ENCODE results near the gene POLR3G. TPM values are rescaled to one million over a fixed set of nuclear protein-coding genes. Genes with fewer than 3 reads are reported as not detected.

The POLR3G gene
- 1 to 10 TPM; 9.6 to 9.7 TPM for total RNA-seq

- H3K4me1 Mint-ChIP-seq (ENCODE audit: low read depth), result peaks cover 23% of the 10 kb centered on the region
- intact Hi-C loops (cut with micrococcal nuclease), result loop anchor here (1.0 to 2.0 kb wide), 6 partner anchors 34 to 909 kb away; partner anchors contain the start of genes ARRDC3, CETN3 and LYSMD3
- no peaks in the 10 kb centered on the region for H3K27me3 Mint-ChIP-seq
- POLR2A ChIA-PET, result interaction anchor here (1.0 to 2.7 kb wide), 5 partner anchors 9 to 909 kb away, joined by 3 to 15 read pairs (median 3); partner anchors contain the start of genes ARRDC3, CETN3 and LYSMD3
- peaks cover 12% of the 10 kb centered on the region for H3K9me3 Mint-ChIP-seq
- H3K4me3 Mint-ChIP-seq, result peak within 1 kb of the TSS; percentile 92
- peaks cover 15% of the 10 kb centered on the region for H3K36me3 Mint-ChIP-seq
- H3K27ac Mint-ChIP-seq, result peak within 1 kb of the TSS; percentile 88
- DNase-seq, result peak; percentile 96
- CTCF ChIA-PET, result interaction anchor here (0.8 to 1.8 kb wide), 8 partner anchors 9 to 909 kb away, joined by 3 to 10 read pairs (median 4); partner anchors contain the start of genes ARRDC3, CETN3 and LYSMD3
Measured at GRCh38 chr5:90474235-90475107, at the start of gene POLR3G, which contains the start of gene MBLAC2. Gene POLR3G, plus strand, starts transcription at chr5:90474864. Its CDS starts 10,704 bp downstream, at chr5:90485568. Gene MBLAC2, minus strand, starts transcription at chr5:90474771. Its CDS starts 479 bp downstream, at chr5:90474292.

GRCh38 chr5:90434116-90434714, 40.4 kb upstream of the POLR3G start:
- DNase-seq, result peak; percentile 57
- Mint-ChIP-seq H3K9me3 (no peaks in the 10 kb centered on the region), H3K4me3 (no peak overlapping the region), H3K36me3 (no peaks in the 10 kb centered on the region), H3K27me3 (no peaks in the 10 kb centered on the region), H3K27ac (no peak overlapping the region), H3K4me1 (ENCODE audit: low read depth) (no peaks in the 10 kb centered on the region)
- POLR2A ChIA-PET, result no interaction called here
- intact Hi-C loops (cut with micrococcal nuclease), result loop anchor here (2.0 kb wide), 1 partner anchor 1705 kb away; no protein-coding TSS in a partner anchor
- CTCF ChIA-PET, result interaction anchor here (1.0 to 1.8 kb wide), 4 partner anchors 169 to 1707 kb away, joined by 3 to 7 read pairs (median 4); no protein-coding TSS in a partner anchor

DNA sequence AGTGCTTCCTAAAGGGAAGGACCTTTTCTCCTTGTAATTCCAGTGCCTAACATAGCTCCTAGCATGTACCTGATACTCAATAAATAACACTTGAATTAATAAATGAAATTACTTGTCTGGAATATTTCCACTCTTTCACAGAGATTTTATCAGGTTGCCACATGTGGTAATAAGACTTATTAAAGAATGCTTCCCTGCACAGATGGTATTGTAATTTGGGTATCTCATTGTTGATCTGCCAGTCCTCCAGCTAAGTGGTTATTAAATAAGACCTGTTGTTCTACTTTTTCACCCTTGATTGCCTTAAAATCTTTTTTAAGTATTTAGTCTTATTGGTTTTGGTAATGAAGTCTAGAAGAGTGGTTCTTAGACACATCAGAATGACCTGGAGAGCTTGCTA, 37.0 kb upstream of the POLR3G start:
- H3K27me3 Mint-ChIP-seq, result no peaks in the 10 kb centered on the region
- intact Hi-C loops (cut with micrococcal nuclease), result loop anchor here (2.0 to 5.0 kb wide), 2 partner anchors 29 to 170 kb away; partner anchors contain the start of gene CETN3
- H3K36me3 Mint-ChIP-seq, result no peaks in the 10 kb centered on the region
- H3K4me3 Mint-ChIP-seq, result no peak overlapping the region
- POLR2A ChIA-PET, result no interaction called here
- H3K9me3 Mint-ChIP-seq, result no peaks in the 10 kb centered on the region
- DNase-seq, result no peak
- H3K27ac Mint-ChIP-seq, result no peak overlapping the region
- CTCF ChIA-PET, result interaction anchor here (1.5 to 4.4 kb wide), 4 partner anchors 11 to 1708 kb away, joined by 4 to 47 read pairs (median 24); partner anchors contain the start of gene LYSMD3
- H3K4me1 Mint-ChIP-seq (ENCODE audit: low read depth), result peaks cover 8% of the 10 kb centered on the region

DNA sequence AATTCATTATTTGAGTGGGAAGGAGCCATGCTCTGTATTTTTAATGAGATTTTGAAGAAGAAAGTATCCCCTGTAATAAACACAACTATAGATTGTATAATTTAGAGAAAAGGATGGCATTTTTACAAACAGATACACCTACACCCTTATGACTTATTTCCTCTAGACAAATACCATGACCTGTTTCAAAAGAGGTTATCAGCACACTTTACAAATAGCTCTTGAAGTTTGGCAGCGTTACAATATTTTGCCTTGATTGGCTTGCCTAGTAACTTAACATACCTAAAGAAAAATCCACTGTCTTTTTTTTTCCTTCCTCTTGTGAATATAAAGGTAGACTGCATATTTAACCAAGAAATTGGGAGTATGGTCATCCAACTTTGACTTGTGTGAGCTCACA, 36.6 kb upstream of the POLR3G start:
- DNase-seq, result no peak
- ChIA-PET CTCF (interaction anchor here (1.1 to 4.4 kb wide), 6 partner anchors 11 to 1709 kb away, joined by 3 to 47 read pairs (median 7); partner anchors contain the start of gene LYSMD3), POLR2A (no interaction called here)
- H3K27me3 Mint-ChIP-seq, result no peaks in the 10 kb centered on the region
- H3K4me3 Mint-ChIP-seq, result no peak overlapping the region
- H3K27ac Mint-ChIP-seq, result no peak overlapping the region
- H3K9me3 Mint-ChIP-seq, result no peaks in the 10 kb centered on the region
- H3K36me3 Mint-ChIP-seq, result no peaks in the 10 kb centered on the region
- H3K4me1 Mint-ChIP-seq (ENCODE audit: low read depth), result peaks cover 8% of the 10 kb centered on the region
- intact Hi-C loops (cut with micrococcal nuclease), result loop anchor here (2.0 to 5.0 kb wide), 2 partner anchors 29 to 169 kb away; partner anchors contain the start of gene CETN3

DNA sequence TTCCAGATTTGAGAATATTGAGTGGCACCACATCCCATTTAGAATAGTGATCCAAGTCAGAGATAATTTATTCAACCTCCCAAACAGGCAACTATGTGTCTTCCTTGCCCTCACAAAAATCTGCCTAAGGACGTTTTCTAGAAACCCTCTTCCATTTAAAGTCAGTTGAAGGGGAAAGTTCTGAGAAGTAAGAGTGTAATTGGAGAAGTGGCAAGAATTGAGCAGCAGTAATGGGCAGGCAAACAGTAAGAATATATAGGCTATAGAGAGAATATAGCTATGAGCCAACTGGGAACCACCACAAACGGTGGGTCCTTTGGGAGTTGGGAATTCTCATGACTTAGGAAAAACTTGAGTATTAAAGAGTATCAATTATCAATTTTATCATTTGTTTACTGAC, 34.0 kb upstream of the POLR3G start:
- Mint-ChIP-seq H3K27me3 (no peaks in the 10 kb centered on the region), H3K4me3 (no peak overlapping the region), H3K9me3 (no peaks in the 10 kb centered on the region), H3K27ac (no peak overlapping the region), H3K4me1 (ENCODE audit: low read depth) (peaks cover 8% of the 10 kb centered on the region), H3K36me3 (no peaks in the 10 kb centered on the region)
- no peak for DNase-seq
- ChIA-PET POLR2A (no interaction called here), CTCF (interaction anchor here (1.5 to 4.2 kb wide), 5 partner anchors 11 to 343 kb away, joined by 5 to 38 read pairs (median 6); partner anchors contain the start of gene LYSMD3)
- intact Hi-C loops (cut with micrococcal nuclease), result loop anchor here (1.0 kb wide), 1 partner anchor 34 kb away; the partner anchor contains the start of genes MBLAC2 and POLR3G

GRCh38 chr5:90446961-90447360, 27.7 kb upstream of the POLR3G start:
- POLR2A ChIA-PET, result no interaction called here
- H3K27me3 Mint-ChIP-seq, result no peaks in the 10 kb centered on the region
- CTCF ChIA-PET, result interaction anchor here (0.6 kb wide), 1 partner anchor 1756 kb away, joined by 3 read pairs; no protein-coding TSS in a partner anchor
- DNase-seq, result no peak
- no peaks in the 10 kb centered on the region for H3K36me3 Mint-ChIP-seq
- intact Hi-C loops (cut with micrococcal nuclease), result no loop called here
- no peaks in the 10 kb centered on the region for H3K9me3 Mint-ChIP-seq
- no peak overlapping the region for H3K4me3 Mint-ChIP-seq
- H3K4me1 Mint-ChIP-seq (ENCODE audit: low read depth), result no peaks in the 10 kb centered on the region
- no peak overlapping the region for H3K27ac Mint-ChIP-seq

DNA sequence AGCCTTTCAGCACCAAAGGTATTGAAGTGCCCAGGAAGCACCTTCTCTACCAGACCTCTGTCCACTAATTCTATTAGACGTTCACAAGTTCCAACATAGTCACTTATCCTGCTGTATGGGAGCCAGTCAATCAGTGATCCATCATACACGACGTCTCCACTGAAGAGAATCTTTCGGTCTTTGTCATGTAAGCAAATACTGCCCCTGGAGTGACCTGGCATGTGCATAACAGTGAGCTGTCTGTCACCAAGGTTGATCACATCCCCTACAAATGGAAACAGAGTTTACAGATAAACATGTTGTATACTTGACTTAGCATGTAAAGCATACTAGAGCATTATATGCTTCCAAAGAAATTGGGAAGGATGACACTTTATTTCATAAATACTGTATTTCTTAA, 13.4 kb upstream of the POLR3G start:
- intact Hi-C loops (cut with micrococcal nuclease), result no loop called here
- Mint-ChIP-seq H3K9me3 (no peaks in the 10 kb centered on the region), H3K27ac (no peak overlapping the region), H3K27me3 (no peaks in the 10 kb centered on the region), H3K4me3 (no peak overlapping the region), H3K4me1 (ENCODE audit: low read depth) (no peaks in the 10 kb centered on the region), H3K36me3 (peaks cover 2% of the 10 kb centered on the region)
- ChIA-PET CTCF (interaction anchor here (1.1 kb wide), 1 partner anchor 69 kb away, joined by 3 read pairs; no protein-coding TSS in a partner anchor), POLR2A (interaction anchor here (1.0 kb wide), 1 partner anchor 12 kb away, joined by 3 read pairs; no protein-coding TSS in a partner anchor)
- no peak for DNase-seq

DNA sequence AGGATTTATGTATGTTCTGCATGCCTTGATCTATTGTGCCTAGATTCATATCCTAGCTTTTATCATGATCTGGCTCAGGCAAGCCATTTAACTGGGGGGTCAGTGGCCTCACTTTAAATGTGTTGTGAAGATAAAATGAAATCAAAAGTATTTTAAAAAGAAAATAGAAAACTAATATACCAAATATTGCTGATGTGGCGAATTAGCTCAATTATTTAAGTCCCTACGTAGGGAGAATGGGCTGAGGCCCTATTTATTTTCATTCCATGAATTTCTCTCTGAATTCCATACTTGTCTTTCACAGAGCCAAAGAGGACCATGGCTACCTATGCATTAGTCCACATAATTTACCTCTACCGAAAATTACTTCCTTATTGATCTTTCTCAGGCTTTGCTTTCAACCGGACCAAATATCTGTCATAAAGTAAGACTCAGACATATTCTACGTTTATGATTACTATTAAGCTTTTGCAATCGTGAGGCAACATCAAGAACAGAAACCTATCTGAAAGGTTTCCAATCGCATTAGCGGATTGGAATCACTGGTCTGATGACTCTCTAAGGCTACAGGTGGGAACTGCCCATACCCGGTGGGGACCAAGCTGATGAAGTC, 1.8 kb upstream of the POLR3G start:
- peaks cover 26% of the 10 kb centered on the region for H3K9me3 Mint-ChIP-seq
- peaks cover 30% of the 10 kb centered on the region for H3K36me3 Mint-ChIP-seq
- H3K4me1 Mint-ChIP-seq (ENCODE audit: low read depth), result peaks cover 23% of the 10 kb centered on the region
- no peak for DNase-seq
- intact Hi-C loops (cut with micrococcal nuclease), result no loop called here
- H3K4me3 Mint-ChIP-seq, result peak overlapping the region; percentile 92
- no peaks in the 10 kb centered on the region for H3K27me3 Mint-ChIP-seq
- H3K27ac Mint-ChIP-seq, result peak overlapping the region; percentile 64
- CTCF ChIA-PET, result interaction anchor here (0.6 to 1.6 kb wide), 3 partner anchors 13 to 63 kb away, joined by 3 to 4 read pairs (median 3); partner anchors contain the start of gene CETN3
- POLR2A ChIA-PET, result interaction anchor here (1.2 to 2.7 kb wide), 2 partner anchors 11 to 56 kb away, joined by 3 to 12 read pairs; partner anchors contain the start of gene LYSMD3

GRCh38 chr5:90473396-90474234, 1.0 kb upstream of the POLR3G start:
- POLR2A ChIA-PET, result interaction anchor here (1.0 to 2.7 kb wide), 5 partner anchors 8 to 909 kb away, joined by 3 to 15 read pairs (median 3); partner anchors contain the start of genes ARRDC3, CETN3 and LYSMD3
- peaks cover 18% of the 10 kb centered on the region for H3K9me3 Mint-ChIP-seq
- peak overlapping the region; percentile 92 for H3K4me3 Mint-ChIP-seq
- H3K27me3 Mint-ChIP-seq, result no peaks in the 10 kb centered on the region
- CTCF ChIA-PET, result interaction anchor here (0.6 to 1.8 kb wide), 8 partner anchors 13 to 910 kb away, joined by 3 to 10 read pairs (median 4); partner anchors contain the start of genes ARRDC3, CETN3 and LYSMD3
- intact Hi-C loops (cut with micrococcal nuclease), result loop anchor here (1.0 to 2.0 kb wide), 6 partner anchors 33 to 910 kb away; partner anchors contain the start of genes ARRDC3, CETN3 and LYSMD3
- DNase-seq, result peak; percentile 46
- peak overlapping the region; percentile 88 for H3K27ac Mint-ChIP-seq
- peaks cover 23% of the 10 kb centered on the region for H3K4me1 Mint-ChIP-seq (ENCODE audit: low read depth)
- H3K36me3 Mint-ChIP-seq, result peaks cover 23% of the 10 kb centered on the region

DNA sequence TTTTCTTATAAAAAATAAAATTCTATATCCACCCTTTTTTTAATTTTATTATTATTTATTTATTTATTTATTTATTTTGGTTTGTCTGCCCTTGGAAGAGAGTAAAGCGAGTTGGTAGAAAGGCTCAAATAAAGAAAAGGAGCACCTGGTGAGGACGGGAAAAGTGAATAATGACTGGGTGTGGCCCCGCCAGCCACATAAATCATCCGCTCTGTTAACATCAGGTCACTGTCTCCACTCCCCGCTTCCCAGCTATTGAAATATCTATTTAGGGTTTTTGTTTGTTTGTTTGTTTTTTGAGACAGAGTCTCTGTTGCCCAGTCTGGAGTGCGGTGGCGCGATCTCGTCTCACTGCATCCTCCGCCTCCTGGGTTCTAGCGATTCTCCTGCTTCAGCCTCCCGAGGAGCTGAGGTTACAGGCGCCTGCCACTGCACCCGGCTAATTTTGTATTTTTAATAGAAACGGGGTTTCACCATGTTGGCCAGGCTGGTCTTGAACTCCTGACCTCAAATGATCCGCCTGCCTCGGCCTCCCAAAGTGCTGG, 844 bp downstream of the POLR3G start:
- Mint-ChIP-seq H3K4me1 (ENCODE audit: low read depth) (peaks cover 23% of the 10 kb centered on the region), H3K4me3 (peak overlapping the region; percentile 54), H3K9me3 (peaks cover 2% of the 10 kb centered on the region), H3K27ac (no peak overlapping the region), H3K27me3 (no peaks in the 10 kb centered on the region), H3K36me3 (peaks cover 5% of the 10 kb centered on the region)
- POLR2A ChIA-PET, result interaction anchor here (2.7 kb wide), 1 partner anchor 53 kb away, joined by 12 read pairs; the partner anchor contains the start of gene LYSMD3
- no peak for DNase-seq
- intact Hi-C loops (cut with micrococcal nuclease), result loop anchor here (2.0 kb wide), 1 partner anchor 805 kb away; no protein-coding TSS in a partner anchor
- CTCF ChIA-PET, result interaction anchor here (1.4 to 1.8 kb wide), 3 partner anchors 10 to 65 kb away, joined by 4 to 10 read pairs (median 7); partner anchors contain the start of gene LYSMD3
